Gastroesophageal sphincter (tissue), 4 donors: ENCODE results near the gene DDX54. TPM values are rescaled to one million over a fixed set of nuclear protein-coding genes. Genes with fewer than 3 reads are reported as not detected.

Source experiments
- ATAC-seq: fragments of 150-250 bp; one replicate; pipeline ENCODE4 v1.9.1; 2016; ENCODE audit warnings: mild to moderate bottlenecking, moderate library complexity
- H3K27ac ChIP-seq, 4 donors: fragments of 200-600 bp; sonication (generic) in 3 of 4; 1 replicate in 3 of 4; 2 replicates in 1 of 4; pipeline ENCODE4 v1.5.1; 2016 to 2019
- H3K27me3 ChIP-seq: fragments of 200-600 bp; sonication (generic); one replicate; pipeline ENCODE4 v1.5.1; 2019
- H3K36me3 ChIP-seq, 2 donors: fragments of 200-600 bp; sonication (generic); one replicate each; pipeline ENCODE4 v1.5.1; 2019; ENCODE audit warnings: control low read depth in 1 of 2
- H3K4me1 ChIP-seq, 3 donors: fragments of 200-600 bp; sonication (generic); 1 replicate in 2 of 3; 2 replicates in 1 of 3; pipeline ENCODE4 v1.5.1; 2016 to 2019; ENCODE audit warnings: control low read depth in 2 of 3
- H3K4me3 ChIP-seq, 2 donors: fragments of 200-600 bp; sonication (generic); one replicate each; pipeline ENCODE4 v1.5.1; 2019; ENCODE audit warnings: mild to moderate bottlenecking in 1 of 2, moderate library complexity in 1 of 2
- H3K9me3 ChIP-seq, 3 donors: fragments of 200-600 bp; sonication (generic); one replicate each; pipeline ENCODE4 v1.5.1; 2017 to 2019; ENCODE audit warnings: control low read depth in 2 of 3
- EP300 ChIP-seq: sonication (generic); formaldehyde crosslinking; IDR thresholded peaks from one replicate; pipeline ENCODE4 v1.6.1; 2017; ENCODE audit warnings: antibody characterized with exemption, mild to moderate bottlenecking
- POLR2A ChIP-seq, 2 donors: fragments of 450-650 bp; IDR thresholded peaks; one replicate each; pipeline ENCODE4 v1.6.1; 2017; ENCODE audit warnings: antibody characterized with exemption in 2 of 2, mild to moderate bottlenecking in 2 of 2, moderate library complexity in 1 of 2
- POLR2AphosphoS5 ChIP-seq: sonication (generic); formaldehyde crosslinking; IDR thresholded peaks from one replicate; pipeline ENCODE4 v1.6.1; 2017; ENCODE audit warnings: antibody characterized with exemption
- WGBS, 2 donors: methylation state at CpG; one replicate each; pipeline ENCODE4 v1.1.5; 2018; ENCODE audit warnings: low coverage in 1 of 2; 5-methylcytosine and 5-hydroxymethylcytosine counted together
- total RNA-seq, 4 donors: library from RNA; depleted of rRNA; stranded (reverse); fragments of >200 nt; gene quantifications; one replicate each; pipeline ENCODE4 v1.1.0, GENCODE V29; 2016
- TF ChIP-seq, protein P1 (sequence below), 4 experiments: fragments of 200-600 bp in 2 of 4; fragments of 450-650 bp in 2 of 4; sonication (generic) in 1 of 4; IDR thresholded peaks; one replicate each; pipeline ENCODE4 v1.5.1; 2017 to 2019; ENCODE audit warnings: antibody characterized with exemption in 4 of 4, mild to moderate bottlenecking in 2 of 4, moderate library complexity in 2 of 4

The DDX54 gene
- total RNA-seq, 4 donors from 2014 or later = 38.0 to 60.4 (median 53.3) TPM

DNA sequence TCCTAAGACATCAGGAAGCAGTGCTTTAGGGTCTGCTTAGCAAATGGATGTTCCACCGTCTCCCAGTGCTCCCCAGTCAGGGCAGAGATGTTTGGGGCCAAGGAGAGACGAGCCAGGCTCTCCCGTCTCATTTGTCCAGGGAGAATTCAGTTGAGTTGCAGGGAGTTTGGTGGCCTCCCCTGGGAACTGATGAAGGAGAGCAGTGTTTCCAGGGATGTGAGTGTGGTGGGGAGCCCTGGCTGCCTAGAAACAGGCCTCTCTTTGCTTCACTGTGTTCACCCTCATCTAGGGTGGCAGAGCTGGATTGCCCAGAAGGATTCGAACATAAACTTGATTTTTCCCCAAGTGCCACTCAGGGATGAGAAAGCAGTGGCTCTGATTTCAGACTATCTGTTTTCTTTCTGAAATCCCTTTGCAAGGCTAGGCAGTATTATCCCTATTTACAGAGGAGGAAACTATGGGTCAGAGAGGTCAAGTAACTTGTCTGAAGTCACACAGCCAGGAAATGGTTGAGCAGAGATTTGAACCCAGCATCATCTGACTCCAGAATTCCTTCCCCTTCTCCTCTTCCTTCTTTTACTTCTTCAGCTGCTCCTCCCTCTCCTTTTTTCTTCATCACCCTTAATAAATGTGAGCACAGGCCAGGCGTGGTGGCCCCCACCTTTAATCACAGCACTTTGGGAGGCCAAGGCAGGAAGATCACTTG is 42.6 kb upstream of the DDX54 start:
- ATAC-seq = no peak
- peaks cover 0 to 90% (median 22%) of the 10 kb centered on the region in 3 donors for H3K4me1 ChIP-seq
- no peak for TF ChIP-seq POLR2A (IDR thresholded peaks at IDR 0.05)
- TF ChIP-seq EP300 = no peak
- TF ChIP-seq, protein P1, sequence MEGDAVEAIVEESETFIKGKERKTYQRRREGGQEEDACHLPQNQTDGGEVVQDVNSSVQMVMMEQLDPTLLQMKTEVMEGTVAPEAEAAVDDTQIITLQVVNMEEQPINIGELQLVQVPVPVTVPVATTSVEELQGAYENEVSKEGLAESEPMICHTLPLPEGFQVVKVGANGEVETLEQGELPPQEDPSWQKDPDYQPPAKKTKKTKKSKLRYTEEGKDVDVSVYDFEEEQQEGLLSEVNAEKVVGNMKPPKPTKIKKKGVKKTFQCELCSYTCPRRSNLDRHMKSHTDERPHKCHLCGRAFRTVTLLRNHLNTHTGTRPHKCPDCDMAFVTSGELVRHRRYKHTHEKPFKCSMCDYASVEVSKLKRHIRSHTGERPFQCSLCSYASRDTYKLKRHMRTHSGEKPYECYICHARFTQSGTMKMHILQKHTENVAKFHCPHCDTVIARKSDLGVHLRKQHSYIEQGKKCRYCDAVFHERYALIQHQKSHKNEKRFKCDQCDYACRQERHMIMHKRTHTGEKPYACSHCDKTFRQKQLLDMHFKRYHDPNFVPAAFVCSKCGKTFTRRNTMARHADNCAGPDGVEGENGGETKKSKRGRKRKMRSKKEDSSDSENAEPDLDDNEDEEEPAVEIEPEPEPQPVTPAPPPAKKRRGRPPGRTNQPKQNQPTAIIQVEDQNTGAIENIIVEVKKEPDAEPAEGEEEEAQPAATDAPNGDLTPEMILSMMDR (IDR thresholded peaks at IDR 0.05) = no peak
- TF ChIP-seq POLR2AphosphoS5 = no peak
- WGBS, 2 donors = 67 to 82% methylated on average over 1 to 2 of the region's 5 CpGs
- H3K27ac ChIP-seq = peak overlapping the region in 2 of 4 donors; percentile 2 to 55
- no peak overlapping the region for H3K4me3 ChIP-seq
- H3K36me3 ChIP-seq = peaks cover 0 to 65% of the 10 kb centered on the region in 2 donors
- H3K27me3 ChIP-seq = no peaks in the 10 kb centered on the region
- H3K9me3 ChIP-seq = no peaks in the 10 kb centered on the region

DNA sequence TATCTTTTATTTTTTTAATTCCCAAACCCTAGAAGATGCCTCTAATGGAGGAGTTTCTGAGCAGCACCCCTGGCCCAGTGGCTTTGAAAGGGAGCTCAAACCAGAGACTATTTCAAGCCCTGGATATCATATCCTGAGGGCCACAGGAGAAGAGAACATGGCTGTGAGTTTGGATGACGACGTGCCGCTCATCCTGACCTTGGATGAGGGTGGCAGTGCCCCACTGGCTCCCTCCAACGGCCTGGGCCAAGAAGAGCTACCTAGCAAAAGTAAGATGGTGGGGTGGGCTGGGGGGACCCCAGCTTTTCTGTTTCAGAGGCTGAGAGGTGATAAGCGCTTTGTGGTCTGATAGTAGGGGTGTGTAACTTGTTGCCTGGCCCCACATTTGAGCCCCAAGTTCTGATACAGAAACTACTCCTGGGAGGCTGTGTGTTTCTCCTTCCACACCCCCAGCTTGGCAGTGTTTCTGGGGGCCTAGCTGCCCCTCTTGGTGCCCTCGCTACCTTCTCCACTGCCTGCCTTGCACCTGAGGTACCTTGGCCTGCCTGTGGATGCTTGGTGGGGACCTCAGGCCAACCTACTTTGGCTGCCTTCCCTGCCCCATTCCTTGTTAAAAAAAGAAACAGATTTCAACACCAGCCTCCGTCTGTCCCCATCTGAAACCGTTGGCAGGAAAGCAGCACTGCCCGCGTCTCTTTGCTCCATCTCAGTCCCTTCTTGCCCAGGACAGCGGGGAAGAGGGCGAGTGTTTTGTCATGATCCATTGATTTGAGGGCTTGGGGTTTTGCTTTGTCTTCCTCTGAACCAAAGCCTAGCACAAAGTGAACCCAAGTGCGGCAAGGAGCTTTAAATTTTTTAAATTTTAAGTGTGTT is 41.7 kb upstream of the DDX54 start:
- ATAC-seq = peak; percentile 47

DNA sequence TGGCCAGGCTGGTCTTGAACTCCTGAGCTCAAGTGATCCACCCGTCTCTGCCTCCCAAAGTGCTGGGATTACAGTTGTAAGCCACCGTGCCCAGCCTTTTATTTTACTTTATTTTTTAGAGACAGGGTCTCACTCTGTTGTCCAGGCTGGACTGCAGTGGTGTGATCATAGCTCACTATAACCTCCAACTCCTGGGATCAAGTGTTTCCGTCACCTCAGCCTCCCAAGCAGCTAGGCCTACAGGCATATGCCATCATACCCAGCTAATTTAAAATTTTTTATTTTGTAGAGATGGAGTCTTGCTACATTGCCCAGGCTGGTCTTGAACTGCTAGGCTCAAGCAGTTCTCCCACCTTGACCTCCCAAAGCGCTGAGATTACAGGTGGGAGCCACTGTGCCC is 39.7 kb upstream of the DDX54 start:
- WGBS, 2 donors = 97 to 98% methylated on average over 4 of the region's 4 CpGs
- no peak overlapping the region for H3K4me3 ChIP-seq
- peak overlapping the region in 1 of 4 donors; percentile 96 for H3K27ac ChIP-seq
- H3K36me3 ChIP-seq = peaks cover 0 to 38% of the 10 kb centered on the region in 2 donors
- TF ChIP-seq, protein P1 (IDR thresholded peaks at IDR 0.05) = no peak
- TF ChIP-seq POLR2A (IDR thresholded peaks at IDR 0.05) (no peak), EP300 (no peak), POLR2AphosphoS5 (no peak)
- ATAC-seq = no peak
- no peaks in the 10 kb centered on the region for H3K27me3 ChIP-seq
- H3K4me1 ChIP-seq = peaks cover 5 to 83% (median 20%) of the 10 kb centered on the region in 3 donors
- no peaks in the 10 kb centered on the region for H3K9me3 ChIP-seq

More for the DNA sequence above, 41.7 kb upstream of the DDX54 start:
- peak overlapping the region in 2 of 4 donors; percentile 2 to 55 for H3K27ac ChIP-seq
- H3K9me3 ChIP-seq = no peaks in the 10 kb centered on the region
- peaks cover 0 to 56% of the 10 kb centered on the region in 2 donors for H3K36me3 ChIP-seq
- no peak overlapping the region for H3K4me3 ChIP-seq
- 100% methylated on average over 1 to 7 of the region's 13 CpGs for WGBS, 2 donors
- H3K4me1 ChIP-seq = peaks cover 5 to 90% (median 25%) of the 10 kb centered on the region in 3 donors
- no peaks in the 10 kb centered on the region for H3K27me3 ChIP-seq
- TF ChIP-seq EP300 (no peak), POLR2A (IDR thresholded peaks at IDR 0.05) (no peak), POLR2AphosphoS5 (peak; percentile 52)
- TF ChIP-seq, protein P1 (IDR thresholded peaks at IDR 0.05) = no peak

DNA sequence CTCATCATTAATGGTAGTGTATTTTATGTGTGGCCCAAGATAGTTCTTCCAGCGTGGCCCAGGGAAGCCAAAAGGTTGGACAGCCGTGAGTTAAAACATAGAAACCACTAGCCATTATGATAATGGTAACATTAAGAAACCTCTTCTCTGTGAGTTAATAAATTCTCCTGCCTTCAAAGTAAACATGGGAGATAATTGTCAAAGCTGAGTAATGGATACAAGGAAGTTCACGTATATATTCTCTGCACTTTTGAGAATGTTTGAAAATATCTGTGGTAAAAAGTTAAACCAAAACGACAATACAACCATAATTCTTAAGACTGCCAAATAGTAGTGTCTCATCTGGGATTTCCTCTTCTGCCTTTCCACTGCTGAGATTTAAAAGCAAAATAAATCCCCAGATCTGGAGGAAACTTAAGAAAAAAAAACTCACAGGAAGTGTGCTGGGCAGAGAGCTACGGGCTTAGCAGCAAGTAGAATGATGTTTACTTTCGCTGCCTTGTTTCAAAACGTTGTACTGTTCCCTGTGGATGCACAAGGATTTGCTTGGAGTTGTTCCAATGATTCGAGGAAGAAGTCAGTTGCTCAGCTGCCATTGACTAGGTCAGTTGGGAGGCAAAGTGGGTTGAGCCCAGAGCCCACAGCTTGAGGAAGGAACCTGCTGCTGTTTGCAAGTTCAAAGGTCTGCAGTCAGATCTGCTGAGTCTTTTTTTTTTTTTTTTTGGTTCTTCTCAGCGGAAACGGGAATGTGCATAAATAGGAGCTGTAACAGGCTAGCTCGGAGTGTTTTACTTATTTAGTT is 37.7 kb upstream of the DDX54 start:
- Histone ChIP-seq H3K4me1 (peaks cover 5 to 63% (median 17%) of the 10 kb centered on the region in 3 donors), H3K27me3 (no peaks in the 10 kb centered on the region), H3K9me3 (no peaks in the 10 kb centered on the region), H3K4me3 (peak overlapping the region; percentile 78 to 97), H3K27ac (peak overlapping the region; percentile 76 to 96 (median 94)), H3K36me3 (peaks cover 0 to 18% of the 10 kb centered on the region in 2 donors)
- ATAC-seq = peak; percentile 28
- 1 to 6% methylated on average over 11 of the region's 11 CpGs for WGBS, 2 donors
- TF ChIP-seq, protein P1 (IDR thresholded peaks at IDR 0.05) = no peak
- peak; percentile 93 for TF ChIP-seq POLR2AphosphoS5
